Mesothelial cell of epicardium (in vitro differentiated cells): Measurements from ENCODE around the gene FCHSD2. TPM values are rescaled to one million over a fixed set of nuclear protein-coding genes. Genes with fewer than 3 reads are reported as not detected.

Source experiments
- DNase-seq, 2 experiments: peaks; one replicate each; pipeline ENCODE4 v3.0.0; 2021; ENCODE audit warnings: low spot score in 2 of 2; ENCODE audit not compliant: unreplicated experiment in 2 of 2
- H3K27ac Mint-ChIP-seq: 2 replicates; pipeline ENCODE4 v1.8.0; 2021; ENCODE audit warnings: mixed read lengths
- H3K27me3 Mint-ChIP-seq: 2 replicates; pipeline ENCODE4 v1.8.0; 2021; ENCODE audit warnings: low read depth, mixed read lengths
- H3K36me3 Mint-ChIP-seq: 2 replicates; pipeline ENCODE4 v1.8.0; 2021; ENCODE audit warnings: mixed read lengths
- H3K4me1 Mint-ChIP-seq: 2 replicates; pipeline ENCODE4 v1.8.0; 2021; ENCODE audit warnings: mixed read lengths
- H3K4me3 Mint-ChIP-seq: 2 replicates; pipeline ENCODE4 v1.8.0; 2021; ENCODE audit warnings: mild to moderate bottlenecking, moderate library complexity, mixed read lengths
- H3K9me3 Mint-ChIP-seq: 2 replicates; pipeline ENCODE4 v1.8.0; 2021; ENCODE audit warnings: mixed read lengths
- CTCF ChIP-seq: fragments of 200-600 bp; sonication (generic); IDR thresholded peaks from one replicate; pipeline ENCODE4 v1.5.0; 2021; ENCODE audit warnings: antibody characterized with exemption; ENCODE audit not compliant: unreplicated experiment
- total RNA-seq: library from RNA; stranded (reverse); gene quantifications from 3 replicates; pipeline ENCODE4 v1.2.1, GENCODE V29; 2021

FCHSD2 gene
- total RNA-seq, 1 donor from 2014 or later, result 33.8 TPM

GRCh38 chr11:72908032-72908676, 234.0 kb downstream of the FCHSD2 start:
- Mint-ChIP-seq H3K9me3 (peaks cover 51% of the 10 kb centered on the region), H3K36me3 (peaks cover 52% of the 10 kb centered on the region), H3K27me3 (no peaks in the 10 kb centered on the region), H3K4me1 (no peaks in the 10 kb centered on the region), H3K27ac (no peak overlapping the region), H3K4me3 (no peak overlapping the region)
- no peak for TF ChIP-seq CTCF
- no peak for DNase-seq

GRCh38 chr11:72904016-72904415, 238.1 kb downstream of the FCHSD2 start:
- H3K27me3 Mint-ChIP-seq, result no peaks in the 10 kb centered on the region
- H3K36me3 Mint-ChIP-seq, result peaks cover 37% of the 10 kb centered on the region
- TF ChIP-seq CTCF, result no peak
- H3K4me3 Mint-ChIP-seq, result no peak overlapping the region
- no peak for DNase-seq
- H3K27ac Mint-ChIP-seq, result no peak overlapping the region
- peaks cover 28% of the 10 kb centered on the region for H3K9me3 Mint-ChIP-seq
- no peaks in the 10 kb centered on the region for H3K4me1 Mint-ChIP-seq

GRCh38 chr11:72901374-72901773, 240.7 kb downstream of the FCHSD2 start:
- Mint-ChIP-seq H3K9me3 (peaks cover 6% of the 10 kb centered on the region), H3K27ac (no peak overlapping the region), H3K4me3 (no peak overlapping the region), H3K4me1 (no peaks in the 10 kb centered on the region), H3K36me3 (peaks cover 18% of the 10 kb centered on the region), H3K27me3 (no peaks in the 10 kb centered on the region)
- DNase-seq, result no peak
- TF ChIP-seq CTCF, result no peak

GRCh38 chr11:72900013-72900412, 242.1 kb downstream of the FCHSD2 start:
- DNase-seq, result no peak
- Mint-ChIP-seq H3K36me3 (peaks cover 13% of the 10 kb centered on the region), H3K4me1 (no peaks in the 10 kb centered on the region), H3K27ac (no peak overlapping the region), H3K27me3 (no peaks in the 10 kb centered on the region), H3K9me3 (no peaks in the 10 kb centered on the region), H3K4me3 (no peak overlapping the region)
- no peak for TF ChIP-seq CTCF

GRCh38 chr11:72899238-72899637, 242.9 kb downstream of the FCHSD2 start:
- H3K9me3 Mint-ChIP-seq, result no peaks in the 10 kb centered on the region
- H3K27ac Mint-ChIP-seq, result no peak overlapping the region
- peaks cover 13% of the 10 kb centered on the region for H3K36me3 Mint-ChIP-seq
- no peak for DNase-seq
- no peak for TF ChIP-seq CTCF
- no peaks in the 10 kb centered on the region for H3K4me1 Mint-ChIP-seq
- H3K4me3 Mint-ChIP-seq, result no peak overlapping the region
- H3K27me3 Mint-ChIP-seq, result no peaks in the 10 kb centered on the region

GRCh38 chr11:72897506-72897905, 244.6 kb downstream of the FCHSD2 start:
- no peaks in the 10 kb centered on the region for H3K27me3 Mint-ChIP-seq
- no peaks in the 10 kb centered on the region for H3K4me1 Mint-ChIP-seq
- no peak overlapping the region for H3K4me3 Mint-ChIP-seq
- no peaks in the 10 kb centered on the region for H3K9me3 Mint-ChIP-seq
- no peak overlapping the region for H3K27ac Mint-ChIP-seq
- peaks cover 13% of the 10 kb centered on the region for H3K36me3 Mint-ChIP-seq
- no peak for TF ChIP-seq CTCF
- DNase-seq, result no peak
